HCT116 (cell line): ENCODE measurements around the gene ETS2. TPM values are rescaled to one million over a fixed set of nuclear protein-coding genes. Genes with fewer than 3 reads are reported as not detected.

Experiments
- ATAC-seq: fragments of 200-7000 bp; cut with Tn5 transposase; 2 replicates; pipeline ENCODE4 v1.9.1; 2020; ENCODE audit warnings: mild to moderate bottlenecking, moderate library complexity
- BruUV-seq: library from RNA; stranded (reverse); fragments of 400-500 nt; replicated peaks from 2 replicates; lab custom pipeline; 2021; lab: Mats Ljungman, UMichigan
- CTCF ChIA-PET: fragments of 300-600 bp; sonication (Branson Sonifier 250); formaldehyde crosslinking; loops from one replicate; lab custom pipeline; 2021; ENCODE audit warnings: antibody characterized with exemption; lab: Charles Lee
- POLR2A ChIA-PET: fragments of 300-600, 350-600 bp; sonication (Branson Sonifier 250); formaldehyde crosslinking; loops from one replicate; lab custom pipeline; 2021; ENCODE audit warnings: antibody characterized with exemption; lab: Charles Lee
- RAD21 ChIA-PET, 2 experiments: fragments of 300-600 bp; sonication (Branson Sonifier 250); formaldehyde crosslinking; loops; one replicate each; lab custom pipeline; 2023; ENCODE audit warnings: low total read pairs in 2 of 2; ENCODE audit not compliant: uncharacterized antibody in 2 of 2, unreplicated experiment in 2 of 2, low non-redundant PET in 1 of 2; lab: Charles Lee
- DNase-seq: peaks from one replicate; pipeline ENCODE4 v3.0.0-alpha.2; 2010; ENCODE audit warnings: low read depth, low spot score
- H2AFZ ChIP-seq: fragments of 200-600 bp; shearing (Covaris generic), sonication (generic); 2 replicates; pipeline ENCODE4 v1.6.1; 2017; ENCODE audit warnings: low read depth, mixed run types, mixed read lengths, antibody characterized with exemption, low read length; ENCODE audit not compliant: poor library complexity, severe bottlenecking
- H3K27ac ChIP-seq: 2 replicates; pipeline ENCODE4 v1.5.1; 2012; ENCODE audit warnings: low read depth, low read length
- H3K27me3 ChIP-seq: fragments of 200-600 bp; sonication (generic); 2 replicates; pipeline ENCODE4 v1.6.1; 2016; ENCODE audit warnings: mixed run types, low read length, mixed read lengths; ENCODE audit not compliant: insufficient read depth
- H3K36me3 ChIP-seq, 2 experiments: fragments of 200-500 bp in 1 of 2; fragments of 200-600 bp in 1 of 2; sonication (Bioruptor generic) in 1 of 2; sonication (generic) in 1 of 2; 2 replicates each; pipeline versions ENCODE4 v1.5.1 to v1.6.1; 2014 to 2016; ENCODE audit warnings: low read length in 2 of 2, inconsistent platforms in 1 of 2, mixed read lengths in 1 of 2, mixed run types in 1 of 2; ENCODE audit not compliant: insufficient read depth in 2 of 2, control insufficient read depth in 1 of 2
- H3K4me1 ChIP-seq, 2 experiments: fragments of 200-600 bp in 1 of 2; sonication (generic) in 1 of 2; 2 replicates each; pipeline versions ENCODE4 v1.5.1 to v1.6.1; 2012 to 2017; ENCODE audit warnings: low read length in 2 of 2, inconsistent platforms in 1 of 2, mild to moderate bottlenecking in 1 of 2, mixed read lengths in 1 of 2, mixed run types in 1 of 2, moderate library complexity in 1 of 2; ENCODE audit not compliant: insufficient read depth in 2 of 2, control insufficient read depth in 1 of 2
- H3K4me2 ChIP-seq: fragments of 200-600 bp; sonication (generic); 2 replicates; pipeline ENCODE4 v1.6.1; 2017; ENCODE audit warnings: mixed run types, low read length, mixed read lengths
- H3K4me3 ChIP-seq, 2 experiments: fragments of 200-600 bp in 1 of 2; sonication (generic) in 1 of 2; replicated peaks in 1 of 2; 2 replicates each; pipeline ENCODE4 v1.5.1; 2011 to 2016; ENCODE audit warnings: low read length in 2 of 2, control low read depth in 1 of 2, low read depth in 1 of 2, mild to moderate bottlenecking in 1 of 2, mixed read lengths in 1 of 2, mixed run types in 1 of 2
- H3K79me2 ChIP-seq: fragments of 200-600 bp; sonication (generic); 2 replicates; pipeline ENCODE4 v1.6.1; 2017; ENCODE audit warnings: mild to moderate bottlenecking, mixed run types, low read length, moderate library complexity, mixed read lengths; ENCODE audit not compliant: insufficient read depth
- H3K9ac ChIP-seq: fragments of 200-600 bp; sonication (generic); 2 replicates; pipeline ENCODE4 v1.6.1; 2016; ENCODE audit warnings: low read length, mixed read lengths
- H3K9me2 ChIP-seq: fragments of 200-600 bp; sonication (generic), shearing (Covaris generic); 2 replicates; pipeline ENCODE4 v1.6.1; 2017; ENCODE audit warnings: mixed run types, mild to moderate bottlenecking, moderate library complexity; ENCODE audit not compliant: insufficient read depth
- H3K9me3 ChIP-seq, 2 experiments: fragments of 200-500 bp in 1 of 2; fragments of 200-600 bp in 1 of 2; sonication (Bioruptor generic) in 1 of 2; sonication (generic) in 1 of 2; 2 replicates each; pipeline ENCODE4 v1.6.1; 2014 to 2017; ENCODE audit warnings: low read length in 2 of 2, mixed read lengths in 2 of 2, inconsistent platforms in 1 of 2, low read depth in 1 of 2, mild to moderate bottlenecking in 1 of 2, mixed run types in 1 of 2, moderate library complexity in 1 of 2; ENCODE audit not compliant: control insufficient read depth in 1 of 2, insufficient read depth in 1 of 2
- H4K20me1 ChIP-seq: fragments of 200-600 bp; sonication (generic), shearing (Covaris generic); 2 replicates; pipeline ENCODE4 v1.6.1; 2017; ENCODE audit warnings: mixed run types, mild to moderate bottlenecking, moderate library complexity; ENCODE audit not compliant: insufficient read depth
- CTCF ChIP-seq, 3 experiments: fragments of 200-600 bp in 1 of 3; sonication (generic) in 1 of 3; IDR thresholded peaks in 2 of 3; conservative IDR thresholded peaks in 1 of 3; 2 replicates each; pipeline ENCODE4 v1.5.1; 2012 to 2017; ENCODE audit warnings: low read depth in 2 of 3, low read length in 2 of 3, antibody characterized with exemption in 1 of 3, borderline replicate concordance in 1 of 3, control low read depth in 1 of 3, mild to moderate bottlenecking in 1 of 3, mixed read lengths in 1 of 3, mixed run types in 1 of 3, moderate library complexity in 1 of 3; ENCODE audit not compliant: insufficient read depth in 1 of 3
- EGR1 ChIP-seq: IDR thresholded peaks from 2 replicates; pipeline ENCODE4 v1.6.1; 2012; ENCODE audit warnings: low read depth
- ELF1 ChIP-seq: IDR thresholded peaks from 2 replicates; pipeline ENCODE4 v1.6.1; 2012; ENCODE audit warnings: low read depth, borderline replicate concordance
- EZH2 ChIP-seq: fragments of 200-600 bp; sonication (generic); IDR thresholded peaks from 2 replicates; pipeline ENCODE4 v1.6.1; 2017; ENCODE audit warnings: antibody characterized with exemption, mixed run types
- EZH2phosphoT487 ChIP-seq: fragments of 200-600 bp; IDR thresholded peaks from 2 replicates; pipeline ENCODE4 v1.6.1; 2018; ENCODE audit warnings: antibody characterized with exemption, borderline replicate concordance
- FOSL1 ChIP-seq: IDR thresholded peaks from 2 replicates; pipeline ENCODE4 v1.6.1; 2012; ENCODE audit warnings: low read depth
- JUND ChIP-seq: IDR thresholded peaks from 2 replicates; pipeline ENCODE4 v1.6.1; 2012
- POLR2A ChIP-seq: IDR thresholded peaks from 2 replicates; pipeline ENCODE4 v1.7.0; 2011; ENCODE audit warnings: borderline replicate concordance; ENCODE audit not compliant: insufficient read depth, insufficient read length; ENCODE audit errors: extremely low read depth
- RAD21 ChIP-seq: IDR thresholded peaks from 2 replicates; pipeline ENCODE4 v1.6.1; 2012; ENCODE audit warnings: low read depth, mild to moderate bottlenecking
- SRF ChIP-seq: IDR thresholded peaks from 2 replicates; pipeline ENCODE4 v1.6.1; 2012; ENCODE audit warnings: low read depth
- ZFX ChIP-seq: fragments of 450-650 bp; IDR thresholded peaks from 2 replicates; pipeline ENCODE4 v1.6.1; 2017
- intact Hi-C: fragments of 100-400 bp; cut with micrococcal nuclease; formaldehyde crosslinking; loops from 2 replicates; pipeline ENCODE4 v1.10.0; 2022
- total RNA-seq: library from RNA; stranded (reverse); gene quantifications from one replicate; pipeline ENCODE4 v1.2.1, GENCODE V29; 2021; ENCODE audit not compliant: unreplicated experiment
- TF ChIP-seq, protein P1 (sequence below): IDR thresholded peaks from 2 replicates; pipeline ENCODE4 v1.6.1; 2012
- TF ChIP-seq, protein P2 (sequence below): IDR thresholded peaks from 2 replicates; pipeline ENCODE4 v1.6.1; 2012; ENCODE audit warnings: low read depth

ETS2 gene
- total RNA-seq, 1 experiment from 2014 or later, result 32.9 TPM

DNA sequence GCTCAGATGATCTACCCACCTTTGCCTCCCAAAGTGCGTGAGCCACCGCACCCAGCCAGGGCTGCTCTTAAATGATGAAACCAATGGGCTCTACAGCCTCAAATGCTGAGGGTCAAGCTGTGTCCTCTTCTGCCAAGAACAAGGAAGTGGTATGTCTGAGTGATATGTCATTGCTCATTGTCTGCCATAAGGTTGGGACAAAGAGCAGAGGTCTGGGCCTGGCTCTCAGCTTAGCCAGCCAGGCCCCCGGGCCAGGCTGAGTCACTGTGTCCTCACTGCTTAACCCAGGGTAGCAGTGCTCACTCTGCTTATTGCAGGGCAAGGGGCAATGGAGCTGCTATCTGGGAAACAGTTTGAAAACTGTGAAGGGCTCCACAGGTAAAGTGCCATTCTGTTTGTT is 8.3 kb upstream of the ETS2 start:
- TF ChIP-seq EGR1 (no peak), ELF1 (no peak), ZFX (peak; percentile 11; the same call in 1 of the 2 replicates), SRF (no peak)
- TF ChIP-seq, protein P1, sequence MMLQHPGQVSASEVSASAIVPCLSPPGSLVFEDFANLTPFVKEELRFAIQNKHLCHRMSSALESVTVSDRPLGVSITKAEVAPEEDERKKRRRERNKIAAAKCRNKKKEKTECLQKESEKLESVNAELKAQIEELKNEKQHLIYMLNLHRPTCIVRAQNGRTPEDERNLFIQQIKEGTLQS, result no peak
- ChIA-PET POLR2A (interaction anchor here (1.6 to 3.6 kb wide), 2 partner anchors 10 to 14 kb away, joined by 3 to 27 read pairs; no protein-coding TSS in a partner anchor), CTCF (interaction anchor here (2.5 kb wide), 1 partner anchor 10 kb away, joined by 8 read pairs; no protein-coding TSS in a partner anchor), RAD21 (interaction anchor here in 1 of 2 experiments (1.3 kb wide), 1 partner anchor 10 kb away, joined by 7 read pairs; no protein-coding TSS in a partner anchor)
- Histone ChIP-seq H3K79me2 (no peaks in the 10 kb centered on the region), H4K20me1 (no peaks in the 10 kb centered on the region), H3K36me3 (no peaks in the 10 kb centered on the region), H3K9ac (peak overlapping the region; percentile 49), H3K4me1 (peaks cover 42 to 56% of the 10 kb centered on the region in 2 experiments), H3K4me3 (peak overlapping the region in 1 of 2 experiments; percentile 23; a peak in 1 of 4 replicates), H3K9me3 (no peaks in the 10 kb centered on the region), H3K4me2 (peak overlapping the region; percentile 62), H3K9me2 (no peaks in the 10 kb centered on the region), H2AFZ (no peak overlapping the region), H3K27ac (peak overlapping the region; percentile 70), H3K27me3 (no peaks in the 10 kb centered on the region)
- ATAC-seq (peak; percentile 73), DNase-seq (peak; percentile 65)
- BruUV-seq, result no TSS peak
- intact Hi-C loops, result no loop called here

GRCh38 chr21:38798081-38798480 is 7.6 kb upstream of the ETS2 start:
- Histone ChIP-seq H3K27ac (peak overlapping the region; percentile 70), H3K27me3 (no peaks in the 10 kb centered on the region), H4K20me1 (no peaks in the 10 kb centered on the region), H3K9me2 (no peaks in the 10 kb centered on the region), H3K4me3 (peak overlapping the region in 1 of 2 experiments; percentile 23; a peak in 2 of 4 replicates)
- RAD21 ChIA-PET, result interaction anchor here in 1 of 2 experiments (1.3 kb wide), 1 partner anchor 10 kb away, joined by 7 read pairs; no protein-coding TSS in a partner anchor
- TF ChIP-seq FOSL1 (no peak), CTCF (IDR thresholded peaks at IDR 0.05 in 2 of 3, conservative IDR thresholded peaks at IDR 0.05 in 1 of 3; ENCODE audit: borderline replicate concordance in 1 of 3, insufficient read depth in 1 of 3, low read depth in 2 of 3, low read length in 2 of 3) (no peak), EZH2 (no peak), SRF (no peak), ZFX (no peak), ELF1 (no peak), POLR2A (no peak), EZH2phosphoT487 (no peak), JUND (no peak), RAD21 (no peak)
- TF ChIP-seq, protein P2, sequence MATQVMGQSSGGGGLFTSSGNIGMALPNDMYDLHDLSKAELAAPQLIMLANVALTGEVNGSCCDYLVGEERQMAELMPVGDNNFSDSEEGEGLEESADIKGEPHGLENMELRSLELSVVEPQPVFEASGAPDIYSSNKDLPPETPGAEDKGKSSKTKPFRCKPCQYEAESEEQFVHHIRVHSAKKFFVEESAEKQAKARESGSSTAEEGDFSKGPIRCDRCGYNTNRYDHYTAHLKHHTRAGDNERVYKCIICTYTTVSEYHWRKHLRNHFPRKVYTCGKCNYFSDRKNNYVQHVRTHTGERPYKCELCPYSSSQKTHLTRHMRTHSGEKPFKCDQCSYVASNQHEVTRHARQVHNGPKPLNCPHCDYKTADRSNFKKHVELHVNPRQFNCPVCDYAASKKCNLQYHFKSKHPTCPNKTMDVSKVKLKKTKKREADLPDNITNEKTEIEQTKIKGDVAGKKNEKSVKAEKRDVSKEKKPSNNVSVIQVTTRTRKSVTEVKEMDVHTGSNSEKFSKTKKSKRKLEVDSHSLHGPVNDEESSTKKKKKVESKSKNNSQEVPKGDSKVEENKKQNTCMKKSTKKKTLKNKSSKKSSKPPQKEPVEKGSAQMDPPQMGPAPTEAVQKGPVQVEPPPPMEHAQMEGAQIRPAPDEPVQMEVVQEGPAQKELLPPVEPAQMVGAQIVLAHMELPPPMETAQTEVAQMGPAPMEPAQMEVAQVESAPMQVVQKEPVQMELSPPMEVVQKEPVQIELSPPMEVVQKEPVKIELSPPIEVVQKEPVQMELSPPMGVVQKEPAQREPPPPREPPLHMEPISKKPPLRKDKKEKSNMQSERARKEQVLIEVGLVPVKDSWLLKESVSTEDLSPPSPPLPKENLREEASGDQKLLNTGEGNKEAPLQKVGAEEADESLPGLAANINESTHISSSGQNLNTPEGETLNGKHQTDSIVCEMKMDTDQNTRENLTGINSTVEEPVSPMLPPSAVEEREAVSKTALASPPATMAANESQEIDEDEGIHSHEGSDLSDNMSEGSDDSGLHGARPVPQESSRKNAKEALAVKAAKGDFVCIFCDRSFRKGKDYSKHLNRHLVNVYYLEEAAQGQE, result no peak
- TF ChIP-seq, all 23 proteins: peak for 0
- peak overlapping the region; percentile 62 for H3K4me2 ChIP-seq
- intact Hi-C loops, result no loop called here
- peaks cover 42 to 56% of the 10 kb centered on the region in 2 experiments for H3K4me1 ChIP-seq
- peak overlapping the region; percentile 3 for H2AFZ ChIP-seq
- DNase-seq (no peak), ATAC-seq (no peak)
- peak overlapping the region; percentile 49 for H3K9ac ChIP-seq
- H3K36me3 ChIP-seq, result no peaks in the 10 kb centered on the region
- H3K9me3 ChIP-seq, result no peaks in the 10 kb centered on the region
- TSS peak; percentile 83 for BruUV-seq
- no peaks in the 10 kb centered on the region for H3K79me2 ChIP-seq
- POLR2A ChIA-PET, result interaction anchor here (1.1 to 3.6 kb wide), 3 partner anchors 10 to 15 kb away, joined by 3 to 27 read pairs (median 3); no protein-coding TSS in a partner anchor
- CTCF ChIA-PET, result interaction anchor here (2.5 kb wide), 1 partner anchor 11 kb away, joined by 8 read pairs; no protein-coding TSS in a partner anchor
